Adipose tissue (tissue), 3 donors: ENCODE data around the gene ST6GALNAC4. TPM values are rescaled to one million over a fixed set of nuclear protein-coding genes. Genes with fewer than 3 reads are reported as not detected.

Source experiments
- H3K27ac ChIP-seq: one replicate; pipeline ENCODE4 v1.5.1; 2013; ENCODE audit warnings: low read depth, low read length
- WGBS, 3 donors: extraction: QIAGEN DNeasy Blood & Tissue Kit; methylation state at CpG; one replicate each; pipeline ENCODE4 v1.1.7; 2013; 5-methylcytosine and 5-hydroxymethylcytosine counted together
- polyA plus RNA-seq, 3 donors: library from polyadenylated mRNA; stranded (reverse); fragments of 200-250 nt; gene quantifications; one replicate each; pipeline ENCODE4 v1.2.3, GENCODE V29; 2013
- donor health status: healthy with polysubstance abuse.
- donor health status: Bipolar disorder and iron deficiency.
- donor health status: healthy.

The ST6GALNAC4 gene
- polyA plus RNA-seq, 3 donors, result 20.4 to 41.4 (median 25.9) TPM

DNA sequence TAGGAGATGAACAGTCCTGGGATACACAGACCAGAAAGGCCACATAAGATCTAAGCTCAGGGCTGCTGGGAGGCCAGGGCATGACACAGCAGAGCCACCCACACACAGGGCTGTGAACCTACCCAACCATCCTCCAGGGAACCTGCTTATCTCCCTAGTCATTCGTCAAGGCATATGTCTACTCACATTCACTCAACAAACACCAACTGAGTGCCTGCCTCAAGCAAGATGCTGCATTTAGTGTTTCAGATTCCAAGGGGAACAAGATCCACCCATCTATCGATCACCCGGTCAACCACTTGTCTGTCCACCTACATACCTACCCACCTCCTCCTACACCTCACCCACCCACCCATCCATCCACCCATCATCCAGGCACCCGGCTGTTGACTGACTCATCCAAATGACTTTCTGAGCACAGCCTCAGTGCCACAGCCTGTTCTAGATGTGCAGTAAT lies 19.0 kb upstream of the ST6GALNAC4 start:
- no peak overlapping the region for H3K27ac ChIP-seq
- WGBS, 3 donors, result 79 to 85% (median 81%) methylated on average over 4 of the region's 4 CpGs

DNA sequence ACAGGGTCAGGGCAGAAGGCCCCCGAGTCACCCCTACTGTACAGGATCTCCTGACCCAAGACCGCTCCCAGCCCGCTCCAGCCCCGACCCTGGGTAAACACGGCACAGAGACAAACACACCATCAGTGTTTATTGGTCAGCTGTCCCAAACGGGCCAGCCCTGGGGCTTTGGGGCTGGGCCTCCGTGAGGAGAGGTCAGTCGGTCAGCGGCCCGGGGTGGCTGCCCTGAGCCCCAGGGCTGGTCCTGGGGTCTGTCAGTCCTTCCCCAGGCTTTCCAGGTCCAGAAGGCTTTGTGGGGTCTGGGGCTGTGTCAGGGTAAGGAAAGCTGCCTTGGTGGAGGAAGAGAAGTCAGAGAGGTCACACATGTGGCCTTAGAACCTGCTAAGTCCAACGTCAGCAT lies 18.1 kb upstream of the ST6GALNAC4 start:
- WGBS, 3 donors, result 70 to 82% (median 72%) methylated on average over 11 of the region's 11 CpGs
- no peak overlapping the region for H3K27ac ChIP-seq

DNA sequence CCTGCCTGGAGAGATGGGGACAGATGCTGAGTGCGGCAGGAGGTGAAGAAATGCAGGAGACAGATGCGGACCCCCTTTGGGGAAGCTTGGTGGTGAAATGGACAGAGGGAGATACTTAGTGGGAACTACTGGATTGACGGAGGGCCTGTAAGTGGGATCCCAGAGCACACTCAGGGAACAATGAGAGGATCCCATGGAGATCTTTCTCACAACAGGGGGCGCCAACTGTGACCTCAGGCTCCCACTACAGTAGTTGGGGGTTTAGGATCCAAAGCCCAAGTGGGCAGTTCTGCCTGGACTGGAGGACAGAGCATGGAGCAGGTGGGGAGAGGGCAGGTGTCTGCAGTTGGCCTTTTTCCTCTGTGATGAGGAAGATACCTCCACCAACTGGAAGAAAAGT lies 17.4 kb upstream of the ST6GALNAC4 start:
- no peak overlapping the region for H3K27ac ChIP-seq
- 92 to 95% (median 93%) methylated on average over 4 of the region's 4 CpGs for WGBS, 3 donors

DNA sequence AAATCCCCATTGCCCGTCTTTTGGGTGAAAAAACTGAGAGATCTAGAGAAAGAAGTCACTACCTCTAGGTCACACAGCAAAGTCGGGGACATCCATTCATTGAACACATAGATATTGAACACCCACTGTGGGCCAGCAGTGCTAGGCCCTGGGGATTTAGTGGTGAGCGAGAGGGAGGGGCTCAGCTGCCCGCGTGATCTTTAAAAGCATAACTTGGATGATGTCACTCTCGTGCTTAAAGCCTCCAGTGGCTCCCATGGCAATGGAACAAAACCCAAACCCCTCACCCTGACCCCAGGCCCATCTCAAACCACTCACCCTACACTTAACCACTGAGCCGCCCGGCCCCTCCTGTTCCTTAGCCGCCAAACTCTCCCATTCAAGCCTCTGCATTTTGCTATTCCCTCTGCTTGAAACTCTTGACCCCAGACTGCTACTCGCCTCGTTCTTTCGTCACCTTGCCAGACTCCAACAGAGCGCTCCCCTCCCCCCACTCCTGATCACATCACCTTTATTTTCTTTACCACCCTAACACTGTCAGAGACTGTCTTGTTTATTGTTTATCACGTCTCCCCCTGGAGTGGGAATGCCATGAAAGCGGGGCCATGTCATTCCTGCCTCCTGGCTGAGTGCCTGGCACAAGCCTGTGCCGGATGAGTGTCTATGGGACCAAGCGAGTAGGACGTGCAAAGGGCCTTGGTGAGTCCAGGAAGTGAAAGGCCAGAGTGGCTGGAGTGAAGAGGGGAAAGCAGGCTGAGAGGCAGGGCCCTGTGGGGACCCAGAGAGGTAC lies 14.4 kb upstream of the ST6GALNAC4 start:
- WGBS, 3 donors, result 22 to 31% (median 22%) methylated on average over 18 of the region's 18 CpGs
- no peak overlapping the region for H3K27ac ChIP-seq

DNA sequence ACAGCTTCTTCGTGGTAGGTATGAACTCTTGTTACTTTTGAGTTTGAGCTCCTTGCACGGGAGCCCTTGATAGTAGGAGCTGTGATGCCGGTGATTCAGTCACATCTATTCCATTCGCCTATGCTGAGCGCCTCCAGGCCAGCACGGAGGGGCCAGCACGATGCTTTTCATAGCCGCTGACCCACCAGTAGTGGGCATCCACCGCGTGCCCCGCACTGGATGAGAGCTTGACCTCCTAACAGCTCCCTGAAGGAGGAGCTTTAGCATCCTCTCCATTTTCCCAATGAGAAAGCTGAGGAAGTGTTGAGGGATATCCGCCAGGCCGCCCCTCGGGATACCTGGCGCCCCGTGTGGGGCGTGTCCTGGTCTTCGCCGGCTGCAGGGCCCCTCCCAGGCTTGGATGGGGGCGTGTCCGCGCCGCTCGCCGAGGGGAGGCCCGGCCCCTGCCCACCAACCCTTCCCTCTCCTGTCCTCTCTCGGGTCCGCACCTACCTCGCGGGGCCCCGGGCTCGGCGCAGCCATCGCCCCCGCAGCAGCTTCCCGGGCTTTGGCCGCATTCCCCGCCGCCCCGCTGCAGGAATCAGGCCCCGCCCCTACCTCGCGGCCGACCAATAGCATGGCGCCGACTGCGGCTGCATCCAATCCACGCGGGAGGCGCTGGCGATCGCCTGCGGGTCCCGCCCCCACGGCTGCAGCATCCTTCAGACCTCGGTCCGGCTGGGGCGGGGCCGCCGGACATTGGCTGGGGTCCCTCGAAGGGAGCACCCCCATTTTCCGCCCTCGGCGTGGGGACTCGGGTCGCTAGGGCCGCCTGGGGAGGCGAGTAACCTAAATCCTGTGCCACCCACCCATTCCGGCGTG lies 13.6 kb upstream of the ST6GALNAC4 start, which contains the start of gene PIP5KL1:
PIP5KL1 (minus strand) TSS at position 547 of the 861 bp plus-strand sequence; CDS start at position 522, 25 bp downstream.
- 2 to 4% (median 2%) methylated on average over 58 to 70 of the region's 70 CpGs for WGBS, 3 donors
- no peak within 1 kb of the TSS for H3K27ac ChIP-seq

DNA sequence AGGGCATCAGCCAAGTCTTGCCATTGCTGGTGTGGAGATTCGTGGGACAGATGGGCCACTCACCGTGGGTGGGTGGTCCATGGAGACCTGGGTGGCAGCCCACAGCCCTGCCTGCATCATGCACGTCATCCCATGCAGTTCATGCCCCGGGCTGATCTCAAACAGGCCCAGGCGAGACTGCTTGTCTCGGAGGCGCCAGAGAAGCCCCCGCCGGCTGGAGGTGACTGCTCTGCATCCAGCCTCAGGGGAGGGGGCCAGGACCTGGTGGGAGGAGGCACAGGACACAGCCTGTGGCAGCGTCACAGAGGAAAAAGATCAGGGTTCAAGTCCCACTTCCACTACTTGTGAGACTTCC lies 12.8 kb upstream of the ST6GALNAC4 start:
- 72 to 80% (median 78%) methylated on average over 10 of the region's 10 CpGs for WGBS, 3 donors
- H3K27ac ChIP-seq, result no peak overlapping the region

DNA sequence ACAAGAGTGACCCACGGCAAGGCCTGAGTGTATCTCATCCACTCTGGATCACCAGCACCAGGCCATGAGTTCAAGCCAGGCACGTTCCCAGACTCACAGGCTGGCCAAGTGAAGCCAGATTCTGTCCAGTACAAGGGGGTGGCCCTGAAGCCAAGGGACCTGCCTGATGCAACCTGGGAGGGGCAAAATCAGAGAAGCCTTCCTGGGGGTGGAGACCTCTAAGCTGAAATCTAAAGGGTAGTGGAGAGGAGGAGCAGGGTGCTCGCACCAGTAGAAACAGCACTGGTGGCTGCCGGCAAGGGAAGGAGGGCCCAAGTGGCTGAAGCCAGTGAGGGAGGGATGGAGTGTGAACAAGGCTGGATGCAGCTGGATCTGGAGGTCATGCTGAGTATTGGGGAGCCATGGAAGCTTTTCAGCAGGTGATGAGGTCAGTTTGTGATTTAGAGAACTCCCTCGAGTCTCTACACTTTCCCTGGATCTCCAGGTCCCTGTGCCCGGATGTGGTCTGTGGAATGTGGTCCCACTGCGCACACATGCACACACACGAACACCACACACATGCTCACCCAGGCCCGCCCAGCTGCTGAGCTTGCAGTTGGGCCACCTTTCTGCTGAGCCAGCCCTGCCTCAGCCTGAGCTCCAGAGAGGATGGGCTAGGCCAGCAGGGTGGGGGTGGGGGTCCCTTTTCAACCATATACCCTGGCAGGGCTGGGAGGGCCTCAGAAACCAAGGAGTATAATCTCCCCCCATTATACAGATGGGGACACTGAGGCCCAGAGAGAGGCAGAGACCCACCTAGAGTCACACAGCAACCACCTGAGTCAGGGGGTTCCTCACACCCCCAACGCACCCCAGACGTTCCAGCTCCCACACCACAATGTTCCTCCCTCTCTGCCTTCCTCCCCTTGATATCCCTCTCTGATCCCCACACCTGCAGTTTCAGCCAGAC lies 12.1 kb upstream of the ST6GALNAC4 start:
- WGBS, 3 donors, result 76 to 77% (median 76%) methylated on average over 11 of the region's 11 CpGs
- no peak overlapping the region for H3K27ac ChIP-seq

DNA sequence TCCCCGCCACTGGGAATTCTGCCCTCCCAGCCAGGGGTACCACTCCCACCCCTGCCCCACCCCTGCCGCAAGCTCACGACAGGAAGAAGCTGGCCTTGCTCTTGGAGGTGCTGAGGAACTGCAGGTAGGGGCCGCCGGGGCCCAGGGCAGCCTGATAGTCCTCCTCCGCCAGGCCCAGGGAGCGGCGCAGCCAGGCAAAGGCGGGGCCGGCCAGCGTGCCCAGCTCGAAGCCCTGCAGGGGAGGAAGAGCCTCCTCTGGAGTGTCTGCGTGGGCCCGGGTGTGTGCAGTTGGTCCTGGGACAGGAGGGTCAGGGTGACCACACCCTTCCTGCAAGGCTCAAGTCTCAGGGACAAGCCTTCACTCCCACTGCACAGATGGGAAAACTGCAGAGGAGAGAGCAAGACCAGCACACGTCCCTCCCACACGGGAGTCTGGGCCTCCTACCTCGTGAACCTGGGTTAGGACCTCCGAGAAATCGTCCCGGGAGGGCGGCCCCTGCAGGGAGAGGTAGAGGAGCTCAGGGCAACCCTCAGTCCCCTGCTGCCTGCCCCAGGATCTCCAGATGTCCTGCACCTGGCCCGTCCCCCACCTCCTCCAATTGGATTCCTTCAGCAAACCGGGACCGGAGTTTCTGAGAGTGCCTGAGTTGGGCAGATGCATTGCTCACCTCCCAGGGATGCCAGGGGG lies 11.3 kb upstream of the ST6GALNAC4 start:
- WGBS, 3 donors, result 18 to 29% (median 20%) methylated on average over 22 to 24 of the region's 24 CpGs
- no peak overlapping the region for H3K27ac ChIP-seq

DNA sequence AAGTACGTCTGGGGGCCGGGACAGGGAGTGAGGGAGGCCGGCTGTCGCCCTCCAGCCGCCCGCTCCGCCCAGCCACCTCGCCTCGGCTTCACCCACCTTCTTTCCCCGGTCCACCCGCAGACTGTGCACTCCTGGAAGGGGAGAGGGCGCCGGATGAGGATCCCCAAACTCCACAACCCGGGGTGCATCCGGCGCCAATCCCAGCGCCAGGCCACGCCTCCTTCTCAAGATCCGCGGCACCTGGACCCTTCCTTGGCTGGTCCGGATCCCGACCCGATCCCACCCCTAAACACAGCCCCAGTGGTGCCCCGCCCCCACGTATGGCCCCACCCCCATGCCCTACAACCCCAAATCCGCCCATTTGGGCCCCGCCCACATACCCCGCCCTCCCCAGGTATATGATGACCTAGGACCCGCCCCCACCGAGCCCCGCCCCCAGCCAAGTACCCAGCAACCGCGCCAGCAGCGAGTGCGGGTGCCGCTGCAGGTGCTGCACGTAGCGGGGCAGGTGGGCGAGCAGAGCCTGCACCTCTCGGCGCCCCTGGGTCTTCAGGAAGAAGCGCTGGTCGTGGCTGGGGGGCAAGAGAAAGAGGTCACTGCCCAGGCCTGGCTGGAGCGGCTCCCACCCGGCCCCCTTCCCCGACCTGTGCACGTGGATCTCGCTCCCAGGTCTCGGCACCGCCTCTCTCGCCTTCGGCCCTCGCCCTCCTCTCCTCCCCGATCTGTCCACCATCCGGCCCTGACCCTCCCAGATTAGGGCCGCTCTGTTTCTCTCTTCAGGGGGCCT lies 10.6 kb upstream of the ST6GALNAC4 start:
- H3K27ac ChIP-seq, result no peak overlapping the region
- 2 to 6% (median 5%) methylated on average over 39 to 56 of the region's 56 CpGs for WGBS, 3 donors

DNA sequence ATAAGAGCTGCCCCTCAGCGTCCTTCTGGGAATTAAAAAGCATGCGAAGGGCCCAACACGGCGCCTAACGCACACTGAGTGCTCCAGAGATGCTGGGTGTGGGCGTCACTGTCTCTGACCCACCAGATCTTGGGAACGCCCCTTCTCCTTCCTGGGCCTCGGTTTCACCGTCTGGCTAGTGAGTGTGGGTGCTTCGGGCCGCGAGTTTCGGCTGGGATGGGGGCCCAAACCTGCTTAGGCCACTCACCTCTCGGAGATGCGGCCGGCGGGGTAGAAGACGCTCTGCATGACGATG lies 10.0 kb upstream of the ST6GALNAC4 start:
- WGBS, 3 donors, result 13 to 19% (median 13%) methylated on average over 19 of the region's 19 CpGs
- no peak overlapping the region for H3K27ac ChIP-seq

DNA sequence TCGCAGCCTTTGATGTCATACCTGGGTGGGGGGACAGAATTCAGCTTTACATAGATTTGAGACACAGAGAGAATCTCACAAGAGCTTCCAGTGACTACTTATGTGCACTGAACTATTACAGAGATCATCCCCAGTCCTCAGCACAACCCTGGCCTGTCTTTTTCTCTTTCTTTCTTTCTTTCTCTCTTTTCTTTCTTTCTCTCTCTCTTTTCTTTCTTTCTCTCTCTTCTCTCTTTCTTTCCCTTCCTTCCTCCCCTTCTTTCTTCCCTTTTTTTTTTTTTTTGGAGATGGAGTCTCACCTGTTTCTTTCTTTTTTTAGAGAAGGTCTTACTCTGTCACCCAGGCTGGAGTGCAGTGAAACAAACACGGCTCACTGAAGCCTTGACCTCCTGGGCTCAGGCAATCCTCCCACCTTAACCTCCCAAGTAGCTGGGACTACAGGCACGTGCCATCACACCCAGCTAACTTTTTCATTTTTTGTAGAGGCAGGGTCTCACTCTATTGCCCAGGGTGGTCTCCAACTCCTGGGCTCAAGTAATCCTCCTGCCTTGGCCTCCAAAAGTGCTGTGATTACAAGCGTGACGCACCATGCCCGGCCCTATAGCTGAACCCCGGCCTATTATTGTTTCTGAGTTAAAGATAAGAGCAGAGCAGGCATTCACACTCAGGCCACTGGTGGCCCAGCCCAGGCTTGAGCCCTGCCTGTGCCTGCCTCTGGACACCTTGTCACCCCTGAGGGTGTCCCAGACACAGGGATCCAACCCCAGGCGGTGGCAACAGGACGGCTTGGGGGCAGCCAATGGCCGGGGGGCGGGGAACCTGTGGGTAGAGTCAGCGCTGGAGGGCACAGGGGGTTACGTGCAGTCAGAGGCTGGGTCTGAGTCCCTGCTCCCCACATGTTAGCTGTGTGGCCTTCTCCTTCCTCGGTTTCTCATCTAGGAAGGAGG lies 9.4 kb upstream of the ST6GALNAC4 start:
- no peak overlapping the region for H3K27ac ChIP-seq
- 76 to 83% (median 82%) methylated on average over 13 to 14 of the region's 14 CpGs for WGBS, 3 donors

DNA sequence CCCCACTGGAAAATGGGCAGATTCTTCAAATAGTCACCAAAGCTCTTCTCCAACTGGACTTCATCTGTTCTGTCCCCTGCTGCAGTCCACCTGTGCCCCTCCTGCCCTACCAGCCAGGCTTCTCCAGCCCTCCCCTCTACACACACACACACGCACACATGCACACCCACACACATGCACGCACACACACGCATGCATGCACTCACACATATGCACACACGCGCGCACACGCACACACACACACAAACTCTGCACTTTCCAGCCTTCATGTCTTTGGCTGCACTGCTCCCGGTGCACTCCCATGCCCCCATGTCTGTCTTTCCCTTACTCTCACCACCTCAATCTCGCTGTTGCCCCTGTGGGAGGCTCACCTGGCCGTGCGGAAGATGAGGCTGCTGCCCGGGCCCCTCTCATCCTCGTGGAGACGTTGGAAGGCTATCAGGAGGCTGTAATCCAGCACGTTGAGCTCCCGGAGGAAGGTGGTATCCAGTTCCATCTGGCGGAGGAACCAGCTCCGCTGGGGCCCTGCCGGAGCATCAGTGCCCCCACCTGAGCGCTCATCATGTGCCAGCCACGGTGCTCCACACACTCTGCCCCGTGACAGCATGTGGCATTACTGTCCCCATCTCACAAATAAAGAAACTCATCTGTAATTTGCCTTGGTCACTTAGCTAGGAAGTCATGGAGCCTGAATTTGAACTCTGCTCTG lies 8.0 kb upstream of the ST6GALNAC4 start:
- no peak overlapping the region for H3K27ac ChIP-seq
- WGBS, 3 donors, result 89 to 92% (median 90%) methylated on average over 22 of the region's 22 CpGs

DNA sequence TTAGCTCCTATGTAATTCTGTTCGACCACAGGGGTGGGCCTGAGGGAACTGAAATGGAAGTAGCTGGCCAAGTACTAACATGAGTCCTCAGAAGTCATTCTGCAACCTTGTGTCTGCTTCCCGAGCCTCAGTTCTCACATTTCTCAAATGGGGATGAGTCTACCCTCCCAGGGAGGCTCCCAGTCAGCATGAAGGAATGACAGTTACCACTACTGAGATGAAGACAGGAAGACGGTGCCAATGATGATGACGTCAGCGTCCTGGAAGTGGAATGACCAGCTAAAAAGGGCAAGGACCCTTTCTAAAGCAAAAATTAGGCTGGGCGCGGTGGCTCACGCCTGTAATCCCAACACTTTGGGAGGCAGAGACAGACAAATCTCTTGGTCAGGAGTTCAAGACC lies 6.9 kb upstream of the ST6GALNAC4 start:
- H3K27ac ChIP-seq, result no peak overlapping the region
- WGBS, 3 donors, result 75 to 80% (median 76%) methylated on average over 8 of the region's 8 CpGs

DNA sequence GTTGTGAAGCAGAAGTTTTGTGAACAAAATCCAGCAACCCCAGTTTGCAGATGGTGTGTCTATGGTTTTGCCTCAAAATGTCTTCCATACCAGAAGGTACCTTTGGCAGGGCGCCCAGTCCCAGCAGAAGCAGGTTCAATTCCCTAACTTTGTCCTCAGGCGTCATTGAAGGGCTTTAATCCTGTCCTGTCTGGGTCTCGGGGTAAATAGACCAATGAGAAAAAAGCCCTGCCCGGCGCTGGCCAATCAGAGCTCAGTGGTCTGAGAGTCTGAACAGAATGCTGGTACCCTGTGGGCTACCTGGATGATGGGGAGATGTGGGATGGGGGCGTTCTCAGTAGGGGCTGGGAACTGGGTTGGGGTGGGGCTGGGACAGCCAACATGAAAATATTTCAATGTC lies 6.2 kb upstream of the ST6GALNAC4 start:
- no peak overlapping the region for H3K27ac ChIP-seq
- WGBS, 3 donors, result 69 to 70% (median 70%) methylated on average over 6 of the region's 6 CpGs

DNA sequence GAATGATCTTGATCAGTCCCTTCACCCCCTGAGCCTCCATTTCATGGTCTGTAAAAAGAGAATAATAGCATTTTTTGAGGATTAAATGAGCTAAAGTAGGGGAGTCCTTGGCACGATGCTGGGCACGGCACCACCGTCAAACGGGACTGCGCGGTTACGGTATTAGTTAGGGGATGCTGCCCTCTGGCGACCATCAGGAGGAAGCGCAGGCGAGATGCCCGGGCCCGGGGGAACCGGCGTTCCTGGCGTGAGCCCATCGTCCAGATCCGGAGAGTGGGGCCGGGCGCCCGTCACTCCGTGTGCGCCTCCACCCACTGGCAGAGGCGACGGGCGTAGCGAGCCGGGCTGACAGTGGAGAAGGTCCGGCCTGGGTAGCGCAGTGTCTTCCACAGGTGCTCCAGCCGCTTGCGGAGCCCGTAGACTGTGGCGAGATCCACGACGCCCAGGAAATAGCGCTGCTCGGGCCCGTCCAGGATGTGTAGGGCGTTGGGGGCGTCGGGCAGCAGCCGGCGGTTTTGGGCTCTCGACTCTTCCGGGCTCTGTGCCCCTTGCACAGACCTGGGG lies 4.8 kb upstream of the ST6GALNAC4 start:
- no peak overlapping the region for H3K27ac ChIP-seq
- WGBS, 3 donors, result 6 to 14% (median 9%) methylated on average over 43 to 45 of the region's 45 CpGs
